HepG2 (cell line): ENCODE data around the gene BORCS5. TPM values are rescaled to one million over a fixed set of nuclear protein-coding genes. Genes with fewer than 3 reads are reported as not detected.

Experiments
- ATAC-seq: fragments of 200-7000 bp; cut with Tn5 transposase; 3 replicates; pipeline ENCODE4 v1.9.1; 2020; ENCODE audit warnings: mild to moderate bottlenecking, moderate library complexity
- BruUV-seq: library from RNA; stranded (reverse); fragments of 400-500 nt; replicated peaks from 2 replicates; lab custom pipeline; 2021; lab: Mats Ljungman, UMichigan
- CTCF ChIA-PET: fragments of 300-600 bp; formaldehyde crosslinking; extraction: SDS; loops from one replicate; lab custom pipeline; 2021; ENCODE audit warnings: low total read pairs, inconsistent platforms, low intra/inter-chr PET ratio; lab: Yijun Ruan, JAX
- POLR2A ChIA-PET: fragments of 350-600 bp; sonication (Branson Sonifier 250); formaldehyde crosslinking; loops from one replicate; lab custom pipeline; 2020; ENCODE audit warnings: antibody characterized with exemption, inconsistent platforms; lab: Yijun Ruan, JAX
- DNase-seq: peaks from one replicate; pipeline ENCODE4 v3.0.0-alpha.2; 2015; ENCODE audit warnings: low spot score
- FAIRE-seq: peaks from 3 replicates; lab custom pipeline; 2011; peaks lifted over from hg19 to GRCh38; lab: Jason Lieb, UNC
- H2AFZ ChIP-seq: one replicate; pipeline ENCODE4 v1.6.1; 2011; ENCODE audit warnings: low read length, inconsistent platforms
- H3K27ac ChIP-seq: fragments of 300-600 bp; 3 replicates; pipeline ENCODE4 v1.8.0; 2011; ENCODE audit warnings: mixed run types, mild to moderate bottlenecking, mixed read lengths, low read length, inconsistent platforms; ENCODE audit not compliant: insufficient read depth; ENCODE audit errors: extremely low read length
- H3K27me3 ChIP-seq, 2 experiments: fragments of 200-600 bp in 1 of 2; 2 replicates in 1 of 2; 3 replicates in 1 of 2; pipeline versions ENCODE4 v1.6.0 to v1.8.0; 2011; ENCODE audit warnings: low read length in 2 of 2, mild to moderate bottlenecking in 2 of 2, moderate library complexity in 2 of 2, inconsistent platforms in 1 of 2; ENCODE audit not compliant: insufficient read depth in 2 of 2, control insufficient read depth in 1 of 2
- H3K36me3 ChIP-seq, 2 experiments: fragments of 200-600 bp in 1 of 2; replicated peaks in 1 of 2; 2 replicates in 1 of 2; 3 replicates in 1 of 2; pipeline versions ENCODE4 v1.5.1 to v1.8.0; 2011; ENCODE audit warnings: low read length in 2 of 2, inconsistent platforms in 1 of 2; ENCODE audit not compliant: insufficient read depth in 2 of 2, control insufficient read depth in 1 of 2
- H3K4me1 ChIP-seq: 2 replicates; pipeline ENCODE4 v1.5.1; 2012; ENCODE audit warnings: low read length, inconsistent platforms; ENCODE audit not compliant: insufficient read depth
- H3K4me2 ChIP-seq: 2 replicates; pipeline ENCODE4 v1.6.0; 2011; ENCODE audit warnings: low read depth, low read length, inconsistent platforms
- H3K4me3 ChIP-seq, 3 experiments: fragments of 200-600 bp in 1 of 3; sonication (generic), shearing (Covaris generic) in 1 of 3; replicated peaks in 1 of 3; 2 replicates each; pipeline ENCODE4 v1.5.1; 2011 to 2016; ENCODE audit warnings: low read length in 3 of 3, inconsistent platforms in 2 of 3, low read depth in 2 of 3, mild to moderate bottlenecking in 2 of 3, control low read depth in 1 of 3, mixed read lengths in 1 of 3; ENCODE audit not compliant: insufficient read depth in 1 of 3
- H3K79me2 ChIP-seq: one replicate; pipeline ENCODE4 v1.6.1; 2011; ENCODE audit warnings: low read length, inconsistent platforms; ENCODE audit not compliant: insufficient read depth
- H3K9ac ChIP-seq: 2 replicates; pipeline ENCODE4 v1.6.0; 2011; ENCODE audit warnings: mild to moderate bottlenecking, low read depth, low read length, inconsistent platforms; ENCODE audit not compliant: insufficient read depth
- H3K9me3 ChIP-seq: 2 replicates; pipeline ENCODE4 v1.5.1; 2012; ENCODE audit warnings: mild to moderate bottlenecking, low read length
- H4K20me1 ChIP-seq: 2 replicates; pipeline ENCODE4 v1.6.0; 2011; ENCODE audit warnings: inconsistent platforms, mild to moderate bottlenecking, low read length, moderate library complexity; ENCODE audit not compliant: insufficient read depth
- BORCS8-MEF2B ChIP-seq: sonication (generic); formaldehyde crosslinking; IDR thresholded peaks from 2 replicates; pipeline ENCODE4 v1.8.0; 2022; ENCODE audit warnings: mild to moderate bottlenecking, missing genetic modification reagents
- GPBP1L1 ChIP-seq: sonication (generic); formaldehyde crosslinking; IDR thresholded peaks from 2 replicates; pipeline ENCODE4 v1.5.0; 2020; ENCODE audit warnings: mild to moderate bottlenecking, missing genetic modification reagents
- HNRNPUL1 ChIP-seq: fragments of 200-400 bp; formaldehyde crosslinking; IDR thresholded peaks from 2 replicates; pipeline ENCODE4 v1.6.1; 2017; ENCODE audit warnings: low read depth, mild to moderate bottlenecking, low read length, moderate library complexity
- MAFF ChIP-seq: IDR thresholded peaks from 2 replicates; pipeline ENCODE4 v1.6.1; 2011; ENCODE audit warnings: low read depth, low read length, improper control_type of control experiment
- MLX ChIP-seq: IDR thresholded peaks from 2 replicates; pipeline ENCODE4 v1.6.1; 2016
- PRPF4 ChIP-seq: fragments of 200-400 bp; formaldehyde crosslinking; IDR thresholded peaks from 2 replicates; pipeline ENCODE4 v1.6.1; 2016; ENCODE audit warnings: low read length, low read depth; ENCODE audit not compliant: poor library complexity, severe bottlenecking
- TOE1 ChIP-seq: sonication (generic); formaldehyde crosslinking; IDR thresholded peaks from 2 replicates; pipeline ENCODE4 v1.4.0; 2020; ENCODE audit warnings: mild to moderate bottlenecking, missing genetic modification reagents
- ZNF10 ChIP-seq: sonication (generic); formaldehyde crosslinking; IDR thresholded peaks from 2 replicates; pipeline ENCODE4 v1.4.0; 2020; ENCODE audit warnings: mild to moderate bottlenecking, low read depth, missing genetic modification reagents, borderline replicate concordance
- ZNF362 ChIP-seq: sonication (generic); formaldehyde crosslinking; IDR thresholded peaks from 2 replicates; pipeline ENCODE4 v1.4.0; 2020; ENCODE audit warnings: missing genetic modification reagents, mild to moderate bottlenecking, borderline replicate concordance
- ZNF770 ChIP-seq: sonication (generic); formaldehyde crosslinking; IDR thresholded peaks from 2 replicates; pipeline ENCODE4 v1.5.0; 2020; ENCODE audit warnings: mild to moderate bottlenecking, missing genetic modification reagents
- ZZZ3 ChIP-seq: sonication (generic); formaldehyde crosslinking; IDR thresholded peaks from 2 replicates; pipeline ENCODE4 v1.4.0; 2020; ENCODE audit warnings: missing genetic modification reagents, mild to moderate bottlenecking, borderline replicate concordance
- WGBS: methylation state at CpG from one replicate; pipeline ENCODE4 v1.1.6; 2017; ENCODE audit warnings: low lambda C conversion rate; 5-methylcytosine and 5-hydroxymethylcytosine counted together
- in situ Hi-C: cut with HindIII; loops from 2 replicates; pipeline ENCODE4 v1.10.0; 2017; ENCODE audit warnings: low pct_unique_long_range_greater_than_20kb; ENCODE audit not compliant: extremely low pct_ligation_motif_present
- intact Hi-C: fragments of 100-400 bp; cut with micrococcal nuclease; formaldehyde crosslinking; loops from one replicate; pipeline ENCODE4 v1.10.0; 2022; ENCODE audit not compliant: unreplicated experiment
- polyA plus RNA-seq, 8 experiments: library from polyadenylated mRNA; depleted of rRNA in 3 of 8; stranded (reverse) in 7 of 8; unstranded in 1 of 8; fragments of >200 nt; fragmentation: Illumina TruSeq in 4 of 8; extraction: Trizol in 4 of 8; gene quantifications; 2 replicates each; pipeline versions ENCODE4 v1.2.1 to v1.2.3, GENCODE V29; 2011 to 2016; ENCODE audit warnings: low read depth in 4 of 8, missing spikeins in 1 of 8, mixed read lengths in 1 of 8; ENCODE audit not compliant: insufficient read depth in 1 of 8
- total RNA-seq, 5 experiments: library from RNA; depleted of rRNA; stranded (reverse); fragments of >200 nt; fragmentation: Illumina TruSeq; extraction: Trizol; gene quantifications; 2 replicates each; pipeline ENCODE4 v1.2.3, GENCODE V29; 2016; ENCODE audit warnings: low read depth in 1 of 5

The BORCS5 gene
- total and polyA plus RNA-seq, 2 of the 13 experiments (the other 11 are each of a cell fraction or from before 2014, with no cell fraction given): 3.9 to 4.7 TPM

GRCh38 chr12:12443431-12443878 is 86.6 kb downstream of the BORCS5 start:
- DNase-seq: no peak
- Histone ChIP-seq H3K4me2 (no peak overlapping the region), H3K36me3 (no peaks in the 10 kb centered on the region), H3K9me3 (no peaks in the 10 kb centered on the region), H2AFZ (no peak overlapping the region), H4K20me1 (no peaks in the 10 kb centered on the region), H3K79me2 (no peaks in the 10 kb centered on the region), H3K27ac (no peak overlapping the region)
- intact Hi-C loops: no loop called here
- WGBS: 88% methylated on average over 5 of the region's 5 CpGs
- no peak for FAIRE-seq
- no TSS peak for BruUV-seq
- TF ChIP-seq ZNF10 (CRISPR knock-in tag) (no peak), ZZZ3 (CRISPR knock-in tag) (no peak), HNRNPUL1 (no peak), TOE1 (no peak), PRPF4 (no peak)
- TF ChIP-seq, all 625 proteins: peak for 0
- ChIA-PET CTCF (no interaction called here), POLR2A (no interaction called here)
- in situ Hi-C loops: no loop called here
- Histone ChIP-seq H3K4me3 (no peak overlapping the region), H3K27me3 (no peaks in the 10 kb centered on the region), H3K4me1 (peaks cover 73% of the 10 kb centered on the region), H3K9ac (no peak overlapping the region)
- ATAC-seq: no peak

- Histone ChIP-seq H3K9ac (no peak overlapping the region), H3K4me3 (no peak overlapping the region), H3K4me1 (peaks cover 76% of the 10 kb centered on the region), H3K27me3 (no peaks in the 10 kb centered on the region), H3K79me2 (no peaks in the 10 kb centered on the region), H3K27ac (peak overlapping the region; percentile 29), H3K9me3 (no peaks in the 10 kb centered on the region), H3K4me2 (no peak overlapping the region), H3K36me3 (no peaks in the 10 kb centered on the region), H2AFZ (no peak overlapping the region), H4K20me1 (no peaks in the 10 kb centered on the region)
- DNase-seq: no peak
- no peak for ATAC-seq
- FAIRE-seq: no peak
- CTCF ChIA-PET: no interaction called here
- intact Hi-C loops: no loop called here
- BruUV-seq: no TSS peak
- WGBS: 79% methylated on average over 4 of the region's 4 CpGs
- POLR2A ChIA-PET: interaction anchor here (0.7 to 1.5 kb wide), 5 partner anchors 10 to 61 kb away, joined by 3 to 5 read pairs (median 4); no protein-coding TSS in a partner anchor
- in situ Hi-C loops: no loop called here
- TF ChIP-seq MAFF (no peak), GPBP1L1 (CRISPR knock-in tag) (no peak), BORCS8-MEF2B (CRISPR knock-in tag) (no peak), ZNF770 (CRISPR knock-in tag) (peak; percentile 93), MLX (no peak), ZNF362 (CRISPR knock-in tag) (peak; percentile 67; the same call in 1 of the 2 replicates)
Observed at GRCh38 chr12:12445165-12445881, 88.4 kb downstream of the BORCS5 start.
